Suprapubic skin (tissue), 4 donors: Measurements from ENCODE around the gene FCN2. TPM values are rescaled to one million over a fixed set of nuclear protein-coding genes. Genes with fewer than 3 reads are reported as not detected.

Experiments used
- DNase-seq, 2 donors: peaks; one replicate each; pipeline ENCODE4 v3.0.0-alpha.2; 2019; ENCODE audit warnings: low spot score in 2 of 2
- H3K27ac ChIP-seq: fragments of 200-600 bp; sonication (generic); one replicate; pipeline ENCODE4 v1.5.1; 2019
- H3K27me3 ChIP-seq: fragments of 200-600 bp; sonication (generic); one replicate; pipeline ENCODE4 v1.5.1; 2019
- H3K36me3 ChIP-seq: fragments of 200-600 bp; sonication (generic); one replicate; pipeline ENCODE4 v1.5.1; 2019
- H3K4me1 ChIP-seq: fragments of 200-600 bp; sonication (generic); one replicate; pipeline ENCODE4 v1.5.1; 2019
- H3K4me3 ChIP-seq: fragments of 200-600 bp; sonication (generic); one replicate; pipeline ENCODE4 v1.5.1; 2019; ENCODE audit warnings: mild to moderate bottlenecking
- H3K9me3 ChIP-seq: fragments of 200-600 bp; sonication (generic); one replicate; pipeline ENCODE4 v1.5.1; 2019
- CTCF ChIP-seq, 2 donors: fragments of 200-600 bp in 1 of 2; fragments of 450-650 bp in 1 of 2; sonication (generic) in 1 of 2; IDR thresholded peaks; one replicate each; pipeline ENCODE4 v1.5.1; 2016 to 2019; ENCODE audit warnings: antibody characterized with exemption in 2 of 2, mild to moderate bottlenecking in 1 of 2, moderate library complexity in 1 of 2
- EP300 ChIP-seq: sonication (generic); formaldehyde crosslinking; IDR thresholded peaks from one replicate; pipeline ENCODE4 v1.6.1; 2017; ENCODE audit warnings: antibody characterized with exemption
- POLR2A ChIP-seq, 2 donors: fragments of 450-650 bp; IDR thresholded peaks; one replicate each; pipeline ENCODE4 v1.6.1; 2017; ENCODE audit warnings: antibody characterized with exemption in 2 of 2, mild to moderate bottlenecking in 2 of 2, moderate library complexity in 2 of 2
- POLR2AphosphoS5 ChIP-seq, 3 donors: sonication (generic); formaldehyde crosslinking; IDR thresholded peaks; one replicate each; pipeline ENCODE4 v1.6.1; 2017; ENCODE audit warnings: antibody characterized with exemption in 3 of 3
- WGBS: methylation state at CpG from one replicate; pipeline ENCODE4 v1.1.5; 2018; 5-methylcytosine and 5-hydroxymethylcytosine counted together
- total RNA-seq, 4 donors: library from RNA; depleted of rRNA; stranded (reverse); fragments of >200 nt; gene quantifications; one replicate each; pipeline ENCODE4 v1.1.0, GENCODE V29; 2016

Gene FCN2
- total RNA-seq, 4 donors from 2014 or later: 1.4 TPM; not detected in 3

GRCh38 chr9:134858051-134858841 is 22.4 kb upstream of the FCN2 start:
- no peaks in the 10 kb centered on the region for H3K4me1 ChIP-seq
- DNase-seq: peak in 1 of 2 donors; percentile 62
- no peak overlapping the region for H3K27ac ChIP-seq
- 46% methylated on average over 10 of the region's 11 CpGs for WGBS
- no peaks in the 10 kb centered on the region for H3K9me3 ChIP-seq
- H3K4me3 ChIP-seq: no peak overlapping the region
- peaks cover 13% of the 10 kb centered on the region for H3K27me3 ChIP-seq
- TF ChIP-seq POLR2A (IDR thresholded peaks at IDR 0.05) (no peak), POLR2AphosphoS5 (IDR thresholded peaks at IDR 0.05) (no peak), CTCF (IDR thresholded peaks at IDR 0.05) (no peak), EP300 (no peak)
- H3K36me3 ChIP-seq: no peaks in the 10 kb centered on the region

GRCh38 chr9:134860510-134860909 is 20.1 kb upstream of the FCN2 start:
- Histone ChIP-seq H3K4me3 (no peak overlapping the region), H3K27me3 (peaks cover 14% of the 10 kb centered on the region), H3K9me3 (no peaks in the 10 kb centered on the region), H3K36me3 (no peaks in the 10 kb centered on the region), H3K27ac (no peak overlapping the region), H3K4me1 (peaks cover 9% of the 10 kb centered on the region)
- TF ChIP-seq EP300 (no peak), POLR2AphosphoS5 (IDR thresholded peaks at IDR 0.05) (no peak), POLR2A (IDR thresholded peaks at IDR 0.05) (no peak), CTCF (IDR thresholded peaks at IDR 0.05) (no peak)
- no peak for DNase-seq
- 90% methylated on average over 13 of the region's 13 CpGs for WGBS

- no peak overlapping the region for H3K4me3 ChIP-seq
- peaks cover 9% of the 10 kb centered on the region for H3K4me1 ChIP-seq
- TF ChIP-seq CTCF (IDR thresholded peaks at IDR 0.05) (no peak), POLR2A (IDR thresholded peaks at IDR 0.05) (no peak), POLR2AphosphoS5 (IDR thresholded peaks at IDR 0.05) (no peak), EP300 (no peak)
- peaks cover 7% of the 10 kb centered on the region for H3K27me3 ChIP-seq
- WGBS: 91% methylated on average over 17 of the region's 17 CpGs
- no peak overlapping the region for H3K27ac ChIP-seq
- no peaks in the 10 kb centered on the region for H3K36me3 ChIP-seq
- no peaks in the 10 kb centered on the region for H3K9me3 ChIP-seq
- peak; percentile 49 to 71 for DNase-seq
Observed at GRCh38 chr9:134861595-134862334, 18.8 kb upstream of the FCN2 start.

DNA sequence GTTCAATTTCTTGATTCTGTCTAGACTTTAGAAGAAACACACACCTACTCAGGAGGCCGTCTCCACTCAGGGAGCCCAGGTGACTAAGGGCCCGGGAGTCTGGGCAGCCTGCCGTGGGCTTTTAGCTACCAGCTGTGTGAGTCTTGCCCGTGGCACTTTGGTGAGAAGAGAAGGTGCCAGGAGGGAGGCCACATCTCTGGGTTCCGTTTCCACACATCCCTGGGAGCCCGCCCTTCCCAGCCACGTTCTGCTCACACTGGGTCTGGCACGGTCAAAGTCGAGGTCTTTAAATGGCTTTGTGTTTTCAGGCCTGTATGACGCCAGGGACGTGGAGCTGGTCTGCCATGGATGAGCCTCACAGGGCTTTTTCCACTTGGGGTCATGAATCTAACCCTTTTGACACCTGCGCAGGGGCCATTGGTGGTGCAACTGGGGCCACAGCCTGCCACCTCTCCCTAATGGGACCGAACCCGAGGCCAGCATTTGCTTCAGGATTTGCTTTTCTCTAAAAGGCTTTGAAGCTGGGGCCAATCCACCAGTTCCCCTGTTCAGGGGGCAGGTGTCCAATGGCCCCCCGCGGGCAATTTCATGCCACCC is 17.2 kb upstream of the FCN2 start:
- Histone ChIP-seq H3K9me3 (no peaks in the 10 kb centered on the region), H3K27ac (no peak overlapping the region), H3K36me3 (no peaks in the 10 kb centered on the region), H3K27me3 (peaks cover 9% of the 10 kb centered on the region), H3K4me1 (peaks cover 9% of the 10 kb centered on the region), H3K4me3 (no peak overlapping the region)
- DNase-seq: peak in 1 of 2 donors; percentile 63
- 90% methylated on average over 13 of the region's 16 CpGs for WGBS
- no peak for TF ChIP-seq CTCF (IDR thresholded peaks at IDR 0.05)
- no peak for TF ChIP-seq POLR2A (IDR thresholded peaks at IDR 0.05)
- TF ChIP-seq EP300: no peak
- TF ChIP-seq POLR2AphosphoS5 (IDR thresholded peaks at IDR 0.05): no peak
